ENCODE data around the gene HIVEP3. TPM values are rescaled to one million over a fixed set of nuclear protein-coding genes. Genes with fewer than 3 reads are reported as not detected.

The HIVEP3 gene
- total RNA-seq, 1 experiment from 2014 or later: 7.9 TPM

- no peak for DNase-seq (ENCODE audit: low spot score)
Observed at GRCh38 chr1:41519667-41520066, 399.1 kb downstream of the HIVEP3 start.

- no peak for DNase-seq (ENCODE audit: low spot score)
Observed at GRCh38 chr1:41518471-41518870, 400.3 kb downstream of the HIVEP3 start.

- no peak for DNase-seq (ENCODE audit: low spot score)
Observed at GRCh38 chr1:41517062-41517438, 401.7 kb downstream of the HIVEP3 start.

- DNase-seq (ENCODE audit: low spot score): peak; percentile 67
Observed at GRCh38 chr1:41516168-41517061, 402.3 kb downstream of the HIVEP3 start.

GRCh38 chr1:41515778-41516167, 402.9 kb downstream of the HIVEP3 start:
- no peak for DNase-seq (ENCODE audit: low spot score)

DNA sequence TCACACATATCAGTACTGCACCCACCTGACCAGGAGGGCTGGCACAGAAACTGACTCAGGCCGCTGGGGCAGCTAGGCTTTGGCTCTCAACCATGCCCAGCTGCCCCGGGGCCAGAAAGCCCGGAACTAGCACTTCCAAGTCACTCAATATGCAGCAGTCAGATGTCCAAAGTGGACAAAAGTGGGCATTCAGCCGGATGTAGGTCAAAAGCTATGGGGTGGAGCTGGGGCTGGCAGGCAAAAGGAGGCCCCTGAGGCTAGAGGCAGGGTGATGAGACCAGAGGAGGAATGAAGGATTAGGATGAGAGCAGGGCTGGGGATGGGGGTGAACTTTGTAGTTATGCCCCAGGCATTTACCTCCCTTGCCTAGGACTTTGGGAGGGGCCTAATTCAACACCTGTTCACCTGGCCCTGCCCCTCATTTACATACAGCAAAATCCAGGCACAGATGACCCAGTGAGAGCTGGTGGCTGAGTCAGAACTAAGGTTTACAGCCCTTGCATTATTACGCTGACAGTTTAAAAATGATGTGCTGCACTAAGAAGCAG, 403.5 kb downstream of the HIVEP3 start:
- no peak for DNase-seq (ENCODE audit: low spot score)

GRCh38 chr1:41514381-41514780, 404.3 kb downstream of the HIVEP3 start:
- no peak for DNase-seq (ENCODE audit: low spot score)

- DNase-seq (ENCODE audit: low spot score): no peak
Observed at GRCh38 chr1:41513383-41513735, 405.4 kb downstream of the HIVEP3 start.

DNA sequence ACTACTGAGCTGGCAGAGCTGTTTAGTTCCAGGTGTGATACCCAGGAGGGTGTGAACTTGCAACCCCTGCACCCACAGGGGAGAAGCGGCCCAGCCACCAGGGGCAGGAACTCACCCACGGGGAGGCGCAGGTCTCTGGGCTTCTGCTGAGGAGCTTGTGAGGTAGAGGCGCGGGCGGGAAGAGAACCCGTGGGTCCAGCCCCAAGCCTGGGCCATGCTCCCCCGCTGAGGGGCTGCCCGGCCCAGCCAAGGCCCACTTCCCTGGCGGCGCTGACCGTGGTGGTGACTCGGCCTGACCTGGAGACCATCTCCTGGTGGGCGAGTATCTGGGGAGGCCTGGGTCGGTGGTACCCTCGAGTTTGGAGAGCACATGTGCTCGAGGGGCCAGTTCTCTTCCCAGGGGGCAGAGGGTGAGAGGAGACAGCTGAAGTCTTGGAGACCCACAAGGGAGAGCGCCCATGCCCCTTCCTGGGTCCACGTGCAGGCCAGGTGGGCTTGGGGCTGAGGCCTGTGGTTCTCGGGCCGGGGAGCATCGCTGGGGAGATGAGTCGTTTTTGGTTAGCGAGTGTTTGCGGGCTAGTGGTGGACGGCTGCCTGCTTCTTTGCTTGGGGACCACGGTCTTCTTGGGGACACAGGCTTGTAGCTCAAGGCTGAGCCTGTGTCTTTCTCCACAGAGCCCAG, 405.9 kb downstream of the HIVEP3 start:
- DNase-seq (ENCODE audit: low spot score): no peak

DNA sequence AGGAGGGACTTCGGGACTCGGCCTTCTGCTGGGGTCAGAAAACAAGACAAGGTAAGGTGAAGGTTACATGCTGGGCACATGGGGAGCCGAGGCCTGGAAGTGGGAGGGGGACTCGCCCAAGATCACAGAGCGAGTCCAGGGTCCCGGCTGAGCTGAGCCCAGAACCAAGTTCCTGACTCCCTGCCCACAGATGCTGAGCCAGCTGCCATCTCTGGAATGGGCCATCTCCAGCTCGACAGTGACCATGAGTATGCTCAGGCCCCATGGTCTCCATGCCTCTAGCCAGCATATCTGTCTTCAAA, 407.5 kb downstream of the HIVEP3 start:
- DNase-seq (ENCODE audit: low spot score): no peak

- no peak for DNase-seq (ENCODE audit: low spot score)
Observed at GRCh38 chr1:41510531-41511238, 408.0 kb downstream of the HIVEP3 start.

GRCh38 chr1:41509270-41509671, 409.5 kb downstream of the HIVEP3 start:
- no peak for DNase-seq (ENCODE audit: low spot score)

- DNase-seq (ENCODE audit: low spot score): no peak
Observed at GRCh38 chr1:41508290-41508689, 410.4 kb downstream of the HIVEP3 start.

GRCh38 chr1:41507836-41508235, 410.9 kb downstream of the HIVEP3 start:
- DNase-seq (ENCODE audit: low spot score): no peak

GRCh38 chr1:41507110-41507720, 411.5 kb downstream of the HIVEP3 start:
- DNase-seq (ENCODE audit: low spot score): no peak

GRCh38 chr1:41504114-41505035, 414.3 kb downstream of the HIVEP3 start:
- peak; percentile 85 for DNase-seq (ENCODE audit: low spot score)

- DNase-seq (ENCODE audit: low spot score): no peak
Observed at GRCh38 chr1:41503538-41504113, 415.1 kb downstream of the HIVEP3 start.

DNA sequence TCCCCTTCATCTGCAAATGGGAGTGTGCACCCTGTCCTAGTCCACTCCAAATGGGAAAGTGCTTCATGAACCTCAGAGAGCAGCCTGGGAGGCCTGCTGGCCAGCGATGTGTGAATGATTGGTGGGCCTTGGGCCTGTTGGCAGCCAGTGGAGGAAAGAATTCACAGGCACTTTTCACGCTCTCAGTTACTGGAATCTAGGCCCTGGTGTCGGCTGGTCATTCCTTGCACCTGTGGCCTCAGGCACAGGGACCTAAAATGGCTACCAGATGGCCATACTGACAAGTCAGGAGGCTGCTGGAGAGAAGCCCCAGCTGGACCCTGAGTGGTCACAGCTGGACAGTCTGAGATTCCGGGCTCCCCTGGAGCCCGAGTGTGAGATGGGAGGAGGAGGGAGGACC, 415.8 kb downstream of the HIVEP3 start:
- no peak for DNase-seq (ENCODE audit: low spot score)

DNA sequence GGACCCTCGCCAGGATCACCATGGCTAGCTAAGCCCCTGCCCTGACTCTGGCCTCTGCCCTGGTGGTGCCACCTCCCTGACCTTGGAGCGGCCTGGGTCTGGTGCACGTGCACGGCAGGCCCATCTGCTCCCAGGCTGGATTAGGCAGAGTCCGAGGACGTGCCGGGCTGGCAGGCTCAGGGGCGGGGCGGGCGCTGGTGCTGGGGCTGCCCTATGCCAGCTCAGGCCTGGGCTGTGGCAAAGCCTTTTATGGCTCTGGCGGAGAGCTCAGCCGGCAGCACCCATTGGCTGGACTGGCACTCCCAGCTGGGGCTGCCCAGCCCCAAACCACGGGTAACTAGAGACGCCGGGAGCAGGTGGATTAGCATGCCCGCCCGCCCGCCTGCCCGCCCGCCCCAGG, 417.1 kb downstream of the HIVEP3 start:
- no peak for DNase-seq (ENCODE audit: low spot score)

- peak; percentile 75 for DNase-seq (ENCODE audit: low spot score)
Observed at GRCh38 chr1:41500781-41501518, 417.8 kb downstream of the HIVEP3 start.

Data from A172 (cell line).